ENCODE data around the gene DXO.

DNA sequence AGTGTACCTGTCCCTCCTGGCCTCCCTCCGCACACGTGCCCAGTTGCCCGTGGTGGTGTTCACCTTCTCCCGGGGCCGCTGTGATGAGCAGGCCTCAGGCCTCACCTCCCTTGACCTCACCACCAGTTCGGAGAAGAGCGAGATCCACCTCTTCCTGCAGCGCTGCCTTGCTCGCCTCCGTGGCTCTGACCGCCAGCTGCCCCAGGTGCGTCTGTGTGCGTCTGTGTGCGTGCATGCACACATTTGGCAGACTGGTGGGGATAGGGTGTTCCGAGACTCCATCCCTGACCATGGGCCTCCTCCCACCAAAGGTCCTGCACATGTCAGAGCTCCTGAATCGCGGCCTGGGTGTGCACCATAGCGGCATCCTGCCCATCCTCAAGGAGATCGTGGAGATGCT is 8.0 kb downstream of the DXO start:
- TF ChIP-seq CTCF (IDR thresholded peaks at IDR 0.05), result no peak
- no peak for TF ChIP-seq POLR2A (IDR thresholded peaks at IDR 0.05)

All from lower leg skin (tissue), 3 donors.